Measurements from ENCODE around the gene SCN8A.
A peak's percentile ranks its signal among the peaks of the same experiment; 100 is the strongest.
"Not testable (repeated sequence)": the region's sequence is repeated elsewhere in the genome, so short reads cannot be mapped to it uniquely, and the experiment has no call there.

Gene SCN8A

GRCh38 chr12:51598156-51598555 is 7.1 kb downstream of the SCN8A start:
- no peak for DNase-seq
- H3K79me2 ChIP-seq (ENCODE audit: low read length), result no peaks in the 10 kb centered on the region
- H3K9me3 ChIP-seq (replicated peaks; ENCODE audit: insufficient read depth, low read length), result no peaks in the 10 kb centered on the region
- no peaks in the 10 kb centered on the region for H3K36me3 ChIP-seq (replicated peaks; ENCODE audit: insufficient read depth, low read length)
- no peaks in the 10 kb centered on the region; the same call in 1 of the 2 replicates for H3K27me3 ChIP-seq (replicated peaks; ENCODE audit: insufficient read depth, low read length)
- no peak overlapping the region for H3K4me2 ChIP-seq (ENCODE audit: low read depth, low read length)
- H3F3A ChIP-seq (ENCODE audit: insufficient read depth, low read length), result no peaks in the 10 kb centered on the region
- no peak overlapping the region for H3K9ac ChIP-seq (ENCODE audit: low read length)
- H4K20me1 ChIP-seq (ENCODE audit: insufficient read depth, low read length), result no peaks in the 10 kb centered on the region
- H3K4me3 ChIP-seq (ENCODE audit: low read length), result no peak overlapping the region
- no peak for TF ChIP-seq EZH2phosphoT487 (IDR thresholded peaks at IDR 0.05; ENCODE audit: low read length)
- no peak for TF ChIP-seq CTCF (IDR thresholded peaks at IDR 0.05; ENCODE audit: low read length)
- TF ChIP-seq EZH2 (optimal IDR thresholded peaks at IDR 0.05; ENCODE audit: low read depth, low read length), result no peak
- 0 out of 2 replicates have a peak, but pooled peaks cover 4% of the 10 kb centered on the region for H3K4me1 ChIP-seq (ENCODE audit: low read length)
- no peak overlapping the region for H3K27ac ChIP-seq (ENCODE audit: low read length)
- no peak overlapping the region for H2AFZ ChIP-seq (ENCODE audit: low read length)
- H3K9me2 ChIP-seq (replicated peaks; ENCODE audit: insufficient read depth, low read length), result no peaks in the 10 kb centered on the region

GRCh38 chr12:51600721-51601120 is 9.7 kb downstream of the SCN8A start:
- Histone ChIP-seq H2AFZ (ENCODE audit: low read length) (no peak overlapping the region), H3K4me2 (ENCODE audit: low read depth, low read length) (no peak overlapping the region), H4K20me1 (ENCODE audit: insufficient read depth, low read length) (no peaks in the 10 kb centered on the region), H3K27me3 (replicated peaks; ENCODE audit: insufficient read depth, low read length) (no peaks in the 10 kb centered on the region), H3K36me3 (replicated peaks; ENCODE audit: insufficient read depth, low read length) (no peaks in the 10 kb centered on the region), H3F3A (ENCODE audit: insufficient read depth, low read length) (no peaks in the 10 kb centered on the region), H3K4me3 (ENCODE audit: low read length) (no peak overlapping the region), H3K9me2 (replicated peaks; ENCODE audit: insufficient read depth, low read length) (no peaks in the 10 kb centered on the region), H3K4me1 (ENCODE audit: low read length) (0 out of 2 replicates have a peak, but pooled peaks cover 4% of the 10 kb centered on the region), H3K27ac (ENCODE audit: low read length) (no peak overlapping the region), H3K9ac (ENCODE audit: low read length) (no peak overlapping the region), H3K9me3 (replicated peaks; ENCODE audit: insufficient read depth, low read length) (no peaks in the 10 kb centered on the region), H3K79me2 (ENCODE audit: low read length) (no peaks in the 10 kb centered on the region)
- DNase-seq, result no peak
- no peak for TF ChIP-seq EZH2 (optimal IDR thresholded peaks at IDR 0.05; ENCODE audit: low read depth, low read length)
- TF ChIP-seq CTCF (IDR thresholded peaks at IDR 0.05; ENCODE audit: low read length), result no peak
- no peak for TF ChIP-seq EZH2phosphoT487 (IDR thresholded peaks at IDR 0.05; ENCODE audit: low read length)

GRCh38 chr12:51601241-51601640 is 10.2 kb downstream of the SCN8A start:
- no peaks in the 10 kb centered on the region for H3K79me2 ChIP-seq (ENCODE audit: low read length)
- no peak overlapping the region for H3K9ac ChIP-seq (ENCODE audit: low read length)
- H3K27me3 ChIP-seq (replicated peaks; ENCODE audit: insufficient read depth, low read length), result no peaks in the 10 kb centered on the region
- no peak overlapping the region for H2AFZ ChIP-seq (ENCODE audit: low read length)
- TF ChIP-seq EZH2phosphoT487 (IDR thresholded peaks at IDR 0.05; ENCODE audit: low read length) (no peak), EZH2 (optimal IDR thresholded peaks at IDR 0.05; ENCODE audit: low read depth, low read length) (no peak), CTCF (IDR thresholded peaks at IDR 0.05; ENCODE audit: low read length) (no peak)
- no peak overlapping the region for H3K27ac ChIP-seq (ENCODE audit: low read length)
- no peaks in the 10 kb centered on the region for H3K9me3 ChIP-seq (replicated peaks; ENCODE audit: insufficient read depth, low read length)
- no peaks in the 10 kb centered on the region for H3K36me3 ChIP-seq (replicated peaks; ENCODE audit: insufficient read depth, low read length)
- no peak overlapping the region for H3K4me3 ChIP-seq (ENCODE audit: low read length)
- H4K20me1 ChIP-seq (ENCODE audit: insufficient read depth, low read length), result no peaks in the 10 kb centered on the region
- no peak overlapping the region for H3K4me2 ChIP-seq (ENCODE audit: low read depth, low read length)
- H3K4me1 ChIP-seq (ENCODE audit: low read length), result 0 out of 2 replicates have a peak, but pooled peaks cover 4% of the 10 kb centered on the region
- no peaks in the 10 kb centered on the region for H3F3A ChIP-seq (ENCODE audit: insufficient read depth, low read length)
- no peaks in the 10 kb centered on the region for H3K9me2 ChIP-seq (replicated peaks; ENCODE audit: insufficient read depth, low read length)
- DNase-seq, result no peak

GRCh38 chr12:51605896-51606295 is 14.9 kb downstream of the SCN8A start:
- not testable (repeated sequence) for H3K4me1 ChIP-seq (ENCODE audit: low read length); H4K20me1 ChIP-seq (ENCODE audit: insufficient read depth, low read length); H3K9me3 ChIP-seq (replicated peaks; ENCODE audit: insufficient read depth, low read length); H3K36me3 ChIP-seq (replicated peaks; ENCODE audit: insufficient read depth, low read length); H3K9me2 ChIP-seq (replicated peaks; ENCODE audit: insufficient read depth, low read length); H3K79me2 ChIP-seq (ENCODE audit: low read length); H3K27me3 ChIP-seq (replicated peaks; ENCODE audit: insufficient read depth, low read length); H3K9ac ChIP-seq (ENCODE audit: low read length); H3K4me2 ChIP-seq (ENCODE audit: low read depth, low read length); H3K4me3 ChIP-seq (ENCODE audit: low read length); H3K27ac ChIP-seq (ENCODE audit: low read length); DNase-seq; H3F3A ChIP-seq (ENCODE audit: insufficient read depth, low read length); H2AFZ ChIP-seq (ENCODE audit: low read length)

GRCh38 chr12:51607197-51607596 is 16.2 kb downstream of the SCN8A start:
- H3F3A ChIP-seq (ENCODE audit: insufficient read depth, low read length); H3K9ac ChIP-seq (ENCODE audit: low read length); H3K36me3 ChIP-seq (replicated peaks; ENCODE audit: insufficient read depth, low read length); H3K4me1 ChIP-seq (ENCODE audit: low read length); H4K20me1 ChIP-seq (ENCODE audit: insufficient read depth, low read length); H3K9me2 ChIP-seq (replicated peaks; ENCODE audit: insufficient read depth, low read length); H3K27me3 ChIP-seq (replicated peaks; ENCODE audit: insufficient read depth, low read length); H3K27ac ChIP-seq (ENCODE audit: low read length); H3K9me3 ChIP-seq (replicated peaks; ENCODE audit: insufficient read depth, low read length); H3K4me3 ChIP-seq (ENCODE audit: low read length); H3K4me2 ChIP-seq (ENCODE audit: low read depth, low read length); H2AFZ ChIP-seq (ENCODE audit: low read length); H3K79me2 ChIP-seq (ENCODE audit: low read length): not testable (repeated sequence)
- peak; percentile 14 for DNase-seq

All from MM.1S (cell line).